Measurements from ENCODE around the gene CTNNBIP1. TPM values are rescaled to one million over a fixed set of nuclear protein-coding genes. Genes with fewer than 3 reads are reported as not detected.
A peak's percentile ranks its signal among the peaks of the same experiment; 100 is the strongest.

CTNNBIP1 gene
- total RNA-seq, 1 experiment from 2014 or later = 44.4 TPM

GRCh38 chr1:9847269-9847668 is 62.8 kb downstream of the CTNNBIP1 start:
- Mint-ChIP-seq H3K4me3 (no peak overlapping the region), H3K9me3 (no peaks in the 10 kb centered on the region), H3K27me3 (ENCODE audit: low read depth) (no peaks in the 10 kb centered on the region), H3K27ac (peak overlapping the region in 1 of 3 experiments; percentile 63; a peak in 1 of 7 replicates), H3K4me1 (peaks cover 31 to 59% of the 10 kb centered on the region in 2 experiments), H3K36me3 (ENCODE audit: insufficient read depth in 1 of 3, low read depth in 3 of 3) (no peaks in the 10 kb centered on the region)
- no peaks in the 10 kb centered on the region for H4K20me1 ChIP-seq (ENCODE audit: control insufficient read depth, insufficient read depth, insufficient read length)
- no peak overlapping the region for H3K9ac ChIP-seq (ENCODE audit: extremely low read depth, insufficient read length, low read length)
- H3K23me2 ChIP-seq (ENCODE audit: insufficient read length, low read depth, low read length, poor library complexity, severe bottlenecking) = no peaks in the 10 kb centered on the region
- H3T11ph ChIP-seq (ENCODE audit: low read length) = no peak overlapping the region
- H4K8ac ChIP-seq (replicated peaks; ENCODE audit: insufficient read length, low read depth, low read length) = no peak overlapping the region
- no peak overlapping the region for H3K23ac ChIP-seq (ENCODE audit: insufficient read length, low read depth, low read length)
- H3K9me3 ChIP-seq (ENCODE audit: control insufficient read depth, low read depth, low read length) = no peaks in the 10 kb centered on the region
- no peak for DNase-seq
- H2BK15ac ChIP-seq (ENCODE audit: low read depth, low read length) = no peak overlapping the region
- no peak overlapping the region for H2BK20ac ChIP-seq (ENCODE audit: low read depth, low read length, poor library complexity, severe bottlenecking)
- no peak overlapping the region for H3K4ac ChIP-seq (ENCODE audit: low read depth, low read length)
- H2AK5ac ChIP-seq (ENCODE audit: insufficient read length, low read length) = no peak overlapping the region
- no peak overlapping the region for H4K91ac ChIP-seq (ENCODE audit: insufficient read length, low read depth, low read length)
- H2BK120ac ChIP-seq (ENCODE audit: low read depth, low read length, poor library complexity, severe bottlenecking) = no peak overlapping the region
- H3K4me2 ChIP-seq (ENCODE audit: insufficient read depth, insufficient read length, low read length) = no peak overlapping the region
- no peak overlapping the region for H3K18ac ChIP-seq (ENCODE audit: insufficient read length, low read depth, low read length)
- no peak overlapping the region for H3K14ac ChIP-seq (ENCODE audit: insufficient read depth, low read length)
- no peaks in the 10 kb centered on the region for H3K79me1 ChIP-seq (ENCODE audit: insufficient read depth, low read depth, low read length, poor library complexity, severe bottlenecking)
- no peak overlapping the region for H2BK12ac ChIP-seq (ENCODE audit: insufficient read length, low read depth, low read length)
- no peak overlapping the region for H3K27ac ChIP-seq (ENCODE audit: insufficient read length, low read depth, low read length)
- H3K4me1 ChIP-seq (ENCODE audit: insufficient read depth, low read length) = no peaks in the 10 kb centered on the region
- H4K5ac ChIP-seq (ENCODE audit: insufficient read length, low read depth, low read length) = no peak overlapping the region
- WGBS (ENCODE audit: extremely low coverage, insufficient read length, low lambda C conversion rate) = no CpG with 5 or more reads among the region's 2 CpGs
- no peak overlapping the region for H3K56ac ChIP-seq (ENCODE audit: insufficient read length, low read depth, low read length)
- no peak overlapping the region for H2AFZ ChIP-seq (ENCODE audit: low read length)
- H3K79me2 ChIP-seq (ENCODE audit: insufficient read depth, low read length) = no peaks in the 10 kb centered on the region
- no peaks in the 10 kb centered on the region for H3K27me3 ChIP-seq (ENCODE audit: insufficient read depth, low read length)
- no peak for TF ChIP-seq CTCF (conservative IDR thresholded peaks at IDR 0.05)
- H2BK5ac ChIP-seq (ENCODE audit: insufficient read length, low read length) = no peak overlapping the region
